Endodermal cell (in vitro differentiated cells): Measurements from ENCODE around the gene SLC28A2. TPM values are rescaled to one million over a fixed set of nuclear protein-coding genes. Genes with fewer than 3 reads are reported as not detected.

Experiments used
- DNase-seq: peaks from one replicate; pipeline ENCODE4 v3.0.0-alpha.2; 2017
- H3K27ac ChIP-seq: 2 replicates; pipeline ENCODE4 v1.5.1; 2013; ENCODE audit warnings: mild to moderate bottlenecking, low read depth, low read length, moderate library complexity
- H3K27me3 ChIP-seq: 2 replicates; pipeline ENCODE4 v1.6.1; 2013; ENCODE audit warnings: mild to moderate bottlenecking, low read length, moderate library complexity; ENCODE audit not compliant: insufficient read depth, control insufficient read depth, poor library complexity, severe bottlenecking
- H3K36me3 ChIP-seq: 2 replicates; pipeline ENCODE4 v1.7.0; 2013; ENCODE audit warnings: mild to moderate bottlenecking, low read length, moderate library complexity; ENCODE audit not compliant: control insufficient read depth, insufficient read depth
- H3K4me1 ChIP-seq: one replicate; pipeline ENCODE4 v1.7.0; 2013; ENCODE audit warnings: low read length; ENCODE audit not compliant: control insufficient read depth, insufficient read depth
- H3K4me3 ChIP-seq: 2 replicates; pipeline ENCODE4 v1.5.1; 2013; ENCODE audit warnings: mild to moderate bottlenecking, low read length, moderate library complexity
- H3K9ac ChIP-seq: 2 replicates; pipeline ENCODE4 v1.6.1; 2013; ENCODE audit warnings: mild to moderate bottlenecking, low read length, moderate library complexity; ENCODE audit not compliant: poor library complexity, severe bottlenecking; ENCODE audit errors: extremely low read depth
- H3K9me3 ChIP-seq: 2 replicates; pipeline ENCODE4 v1.6.1; 2013; ENCODE audit warnings: mild to moderate bottlenecking, low read length, moderate library complexity; ENCODE audit not compliant: control insufficient read depth
- H3K27ac Mint-ChIP-seq: 2 replicates; pipeline ENCODE4 v1.8.0; 2020; ENCODE audit warnings: mixed read lengths
- H3K27me3 Mint-ChIP-seq: 2 replicates; pipeline ENCODE4 v1.8.0; 2021; ENCODE audit warnings: mild to moderate bottlenecking, mixed read lengths; ENCODE audit not compliant: insufficient read depth
- H3K36me3 Mint-ChIP-seq: 2 replicates; pipeline ENCODE4 v1.8.0; 2020; ENCODE audit warnings: low read depth, mixed read lengths
- H3K4me1 Mint-ChIP-seq: 2 replicates; pipeline ENCODE4 v1.8.0; 2020; ENCODE audit warnings: mixed read lengths
- H3K4me3 Mint-ChIP-seq: 2 replicates; pipeline ENCODE4 v1.8.0; 2020; ENCODE audit warnings: mild to moderate bottlenecking, moderate library complexity, mixed read lengths
- H3K9me3 Mint-ChIP-seq: 2 replicates; pipeline ENCODE4 v1.8.0; 2020; ENCODE audit warnings: mild to moderate bottlenecking, mixed read lengths
- WGBS, 2 experiments: methylation state at CpG; one replicate each; pipeline versions ENCODE4 v1.1.5 to v1.1.7; 2013; ENCODE audit warnings: missing lambda C conversion rate in 2 of 2, mixed read lengths in 1 of 2; ENCODE audit not compliant: insufficient coverage in 1 of 2, insufficient read length in 1 of 2; 5-methylcytosine and 5-hydroxymethylcytosine counted together
- total RNA-seq, 2 donors: library from RNA; stranded (reverse); fragmentation: NEBNext Ultra II Directional in 1 of 2; extraction: Animal tissue kit (Norgen Biotek cat#: 25700) in 1 of 2; gene quantifications; 2 replicates in 1 of 2; 3 replicates in 1 of 2; pipeline ENCODE4 v1.2.1, GENCODE V29; 2021
- TF ChIP-seq, protein P1 (sequence below): fragments of 200-600 bp; sonication (generic); conservative IDR thresholded peaks from 2 replicates; pipeline ENCODE4 v1.5.0; 2021; ENCODE audit warnings: antibody characterized with exemption, mild to moderate bottlenecking

SLC28A2 gene
- total RNA-seq, 2 donors from 2014 or later = 3.8 to 4.4 TPM

DNA sequence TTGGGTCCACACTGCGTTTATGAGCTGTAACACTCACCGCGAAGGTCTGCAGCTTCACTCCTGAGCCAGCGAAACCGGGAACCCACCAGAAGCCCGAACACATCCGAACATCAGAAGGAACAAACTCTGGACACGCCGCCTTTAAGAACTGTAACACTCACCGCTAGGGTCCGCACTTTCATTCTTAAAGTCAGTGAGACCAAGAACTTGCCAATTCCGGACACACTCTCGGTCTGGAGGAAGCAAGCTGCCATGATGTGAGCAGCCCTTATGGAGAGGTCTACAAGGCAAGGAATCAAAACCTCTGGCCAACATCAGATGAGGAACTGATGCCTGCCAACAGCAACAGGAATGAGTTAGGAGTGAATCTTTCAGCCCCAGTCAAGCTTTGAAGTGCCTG is 62.9 kb downstream of the SLC28A2 start:
- Histone ChIP-seq H3K36me3 (no peaks in the 10 kb centered on the region), H3K27ac (no peak overlapping the region), H3K9me3 (peaks cover 3% of the 10 kb centered on the region), H3K9ac (no peak overlapping the region), H3K4me3 (no peak overlapping the region), H3K27me3 (no peaks in the 10 kb centered on the region), H3K4me1 (no peaks in the 10 kb centered on the region)
- Mint-ChIP-seq H3K4me1 (peaks cover 7% of the 10 kb centered on the region), H3K9me3 (peaks cover 10% of the 10 kb centered on the region), H3K4me3 (peak overlapping the region; percentile 9), H3K36me3 (no peaks in the 10 kb centered on the region), H3K27me3 (peaks cover 9% of the 10 kb centered on the region), H3K27ac (no peak overlapping the region)
- TF ChIP-seq, protein P1, sequence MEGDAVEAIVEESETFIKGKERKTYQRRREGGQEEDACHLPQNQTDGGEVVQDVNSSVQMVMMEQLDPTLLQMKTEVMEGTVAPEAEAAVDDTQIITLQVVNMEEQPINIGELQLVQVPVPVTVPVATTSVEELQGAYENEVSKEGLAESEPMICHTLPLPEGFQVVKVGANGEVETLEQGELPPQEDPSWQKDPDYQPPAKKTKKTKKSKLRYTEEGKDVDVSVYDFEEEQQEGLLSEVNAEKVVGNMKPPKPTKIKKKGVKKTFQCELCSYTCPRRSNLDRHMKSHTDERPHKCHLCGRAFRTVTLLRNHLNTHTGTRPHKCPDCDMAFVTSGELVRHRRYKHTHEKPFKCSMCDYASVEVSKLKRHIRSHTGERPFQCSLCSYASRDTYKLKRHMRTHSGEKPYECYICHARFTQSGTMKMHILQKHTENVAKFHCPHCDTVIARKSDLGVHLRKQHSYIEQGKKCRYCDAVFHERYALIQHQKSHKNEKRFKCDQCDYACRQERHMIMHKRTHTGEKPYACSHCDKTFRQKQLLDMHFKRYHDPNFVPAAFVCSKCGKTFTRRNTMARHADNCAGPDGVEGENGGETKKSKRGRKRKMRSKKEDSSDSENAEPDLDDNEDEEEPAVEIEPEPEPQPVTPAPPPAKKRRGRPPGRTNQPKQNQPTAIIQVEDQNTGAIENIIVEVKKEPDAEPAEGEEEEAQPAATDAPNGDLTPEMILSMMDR = peak; percentile 68
- peak; percentile 84 for DNase-seq
- WGBS, 2 experiments = 88 to 89% methylated on average over 13 of the region's 13 CpGs

DNA sequence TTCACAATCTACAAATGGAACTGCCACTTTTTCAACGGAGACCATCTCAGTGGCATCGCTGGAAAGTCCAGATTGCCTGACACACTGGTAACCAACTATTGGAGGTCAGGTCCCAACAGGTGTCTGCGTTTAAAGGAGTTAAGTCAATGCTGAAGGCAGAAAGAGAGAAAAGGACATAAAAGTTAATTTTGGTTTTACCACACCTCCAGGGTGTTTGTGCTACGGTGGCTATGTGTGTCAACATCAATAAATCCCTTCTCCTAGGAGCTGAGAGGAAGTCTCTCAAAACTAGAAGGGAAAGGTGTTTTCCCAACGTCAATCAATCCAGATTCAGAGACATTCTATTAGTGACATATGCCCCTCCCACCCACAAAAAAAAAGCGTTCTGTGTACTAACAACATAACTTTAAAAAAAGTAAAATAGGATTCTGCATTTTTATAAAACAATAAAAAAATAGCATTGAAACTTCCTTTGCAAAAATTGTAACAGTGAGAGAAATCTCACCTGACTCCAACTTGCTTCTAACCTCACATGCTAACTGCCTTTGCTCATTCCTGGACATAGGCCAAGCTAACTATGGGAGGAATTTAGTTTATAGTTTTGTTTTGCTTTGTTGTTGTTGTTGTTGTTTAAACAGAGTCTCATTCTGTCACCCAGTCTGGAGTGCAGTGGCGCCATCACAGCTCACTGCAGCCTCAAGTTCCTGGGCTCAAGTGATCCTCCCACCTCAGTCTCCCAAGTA is 67.6 kb downstream of the SLC28A2 start:
- Mint-ChIP-seq H3K4me3 (no peak overlapping the region), H3K27me3 (peaks cover 3% of the 10 kb centered on the region)
- TF ChIP-seq, protein P1 = no peak

DNA sequence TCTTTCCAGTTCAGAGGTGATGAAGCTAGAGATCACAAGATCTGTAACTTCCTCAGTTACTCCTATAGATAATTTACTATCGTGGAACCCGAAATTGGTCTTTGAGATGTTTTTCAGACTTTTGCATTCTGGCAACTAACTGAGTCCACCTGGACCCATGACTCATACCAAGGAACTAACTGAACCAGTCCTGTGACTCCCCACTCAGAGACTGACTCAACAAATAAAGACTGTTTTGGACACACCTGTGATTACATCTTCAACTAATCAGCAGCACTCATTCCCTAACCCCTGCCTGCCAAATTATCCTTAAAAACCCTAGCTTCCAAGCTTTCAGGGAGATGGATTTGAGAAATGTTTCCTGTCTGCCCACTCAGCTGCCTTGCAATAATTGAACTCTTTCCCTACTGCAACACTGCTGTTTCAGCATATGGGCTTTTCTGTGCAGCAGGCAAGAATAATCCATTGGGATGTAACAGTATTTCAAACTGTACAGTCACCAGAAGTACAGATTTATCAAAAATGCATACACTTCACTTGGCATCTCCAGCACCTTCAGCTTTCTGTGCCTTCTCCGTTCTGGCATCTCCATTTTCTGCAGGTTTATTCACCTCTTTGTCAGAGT is 68.7 kb downstream of the SLC28A2 start:
- no peak overlapping the region for H3K27ac ChIP-seq
- no peak for DNase-seq
- WGBS, 2 experiments = 76 to 84% methylated on average over 3 of the region's 3 CpGs

More for the DNA sequence above, 67.6 kb downstream of the SLC28A2 start:
- Mint-ChIP-seq H3K36me3 (no peaks in the 10 kb centered on the region), H3K4me1 (peaks cover 8% of the 10 kb centered on the region), H3K9me3 (peaks cover 15% of the 10 kb centered on the region), H3K27ac (no peak overlapping the region)
- no peak for DNase-seq
- Histone ChIP-seq H3K27me3 (no peaks in the 10 kb centered on the region), H3K4me1 (peaks cover 3% of the 10 kb centered on the region), H3K4me3 (no peak overlapping the region), H3K9ac (no peak overlapping the region), H3K27ac (no peak overlapping the region), H3K36me3 (no peaks in the 10 kb centered on the region), H3K9me3 (peaks cover 13% of the 10 kb centered on the region)
- 93 to 94% methylated on average over 2 to 6 of the region's 7 CpGs for WGBS, 2 experiments

More for the DNA sequence above, 68.7 kb downstream of the SLC28A2 start:
- Histone ChIP-seq H3K4me1 (peaks cover 3% of the 10 kb centered on the region), H3K4me3 (no peak overlapping the region), H3K9ac (no peak overlapping the region), H3K9me3 (peaks cover 13% of the 10 kb centered on the region), H3K36me3 (no peaks in the 10 kb centered on the region), H3K27me3 (no peaks in the 10 kb centered on the region)
- Mint-ChIP-seq H3K27me3 (peaks cover 3% of the 10 kb centered on the region), H3K4me1 (peaks cover 5% of the 10 kb centered on the region), H3K27ac (no peak overlapping the region), H3K9me3 (peaks cover 13% of the 10 kb centered on the region), H3K36me3 (no peaks in the 10 kb centered on the region), H3K4me3 (no peak overlapping the region)
- TF ChIP-seq, protein P1 = no peak
